Tongue (tissue), 2 donors: Measurements from ENCODE around the gene FNBP1L. TPM values are rescaled to one million over a fixed set of nuclear protein-coding genes. Genes with fewer than 3 reads are reported as not detected.
A peak's percentile ranks its signal among the peaks of the same experiment; 100 is the strongest.

Source experiments
- DNase-seq: peaks from one replicate; pipeline ENCODE4 v3.0.0-alpha.2; 2015
- total RNA-seq: library from RNA; depleted of rRNA; stranded (reverse); fragments of >200 nt; gene quantifications from one replicate; pipeline ENCODE4 v1.2.3, GENCODE V29; 2014

The FNBP1L gene
- total RNA-seq, 1 donor from 2014 or later: 57.0 TPM

GRCh38 chr1:93533677-93534076 is 85.8 kb downstream of the FNBP1L start:
- no peak for DNase-seq

- no peak for DNase-seq
Measured at GRCh38 chr1:93537396-93537795, 89.5 kb downstream of the FNBP1L start.

GRCh38 chr1:93537924-93538323 is 90.0 kb downstream of the FNBP1L start:
- no peak for DNase-seq

- no peak for DNase-seq
Measured at GRCh38 chr1:93541045-93541444, 93.1 kb downstream of the FNBP1L start.

- DNase-seq: no peak
Measured at GRCh38 chr1:93542398-93542797, 94.5 kb downstream of the FNBP1L start.

GRCh38 chr1:93546162-93546863 is 98.4 kb downstream of the FNBP1L start:
- no peak for DNase-seq

GRCh38 chr1:93549131-93549530 is 101.2 kb downstream of the FNBP1L start:
- no peak for DNase-seq

- no peak for DNase-seq
Measured at GRCh38 chr1:93549811-93550210, 101.9 kb downstream of the FNBP1L start.

GRCh38 chr1:93552741-93553455 is 105.0 kb downstream of the FNBP1L start:
- peak; percentile 56 for DNase-seq

- peak; percentile 67 for DNase-seq
Measured at GRCh38 chr1:93553886-93554490, 106.1 kb downstream of the FNBP1L start.

- DNase-seq: no peak
Measured at GRCh38 chr1:93554883-93555872, 107.3 kb downstream of the FNBP1L start.

- no peak for DNase-seq
Measured at GRCh38 chr1:93556291-93556690, 108.4 kb downstream of the FNBP1L start.

GRCh38 chr1:93559045-93559444 is 111.1 kb downstream of the FNBP1L start:
- DNase-seq: no peak

- DNase-seq: no peak
Measured at GRCh38 chr1:93559695-93560094, 111.8 kb downstream of the FNBP1L start.

GRCh38 chr1:93565496-93566206 is 117.7 kb downstream of the FNBP1L start:
- peak; percentile 62 for DNase-seq

GRCh38 chr1:93566227-93566626 is 118.3 kb downstream of the FNBP1L start:
- DNase-seq: no peak

- DNase-seq: no peak
Measured at GRCh38 chr1:93567255-93567918, 119.5 kb downstream of the FNBP1L start.

GRCh38 chr1:93569489-93569888 is 121.6 kb downstream of the FNBP1L start:
- DNase-seq: no peak

- DNase-seq: no peak
Measured at GRCh38 chr1:93571623-93572310, 123.8 kb downstream of the FNBP1L start.

GRCh38 chr1:93573940-93574469 is 126.1 kb downstream of the FNBP1L start:
- no peak for DNase-seq
